ENCODE measurements around the gene CAMK2D.

The CAMK2D gene

GRCh38 chr4:113621633-113622032 is 139.9 kb downstream of the CAMK2D start:
- no peaks in the 10 kb centered on the region for H3K4me1 ChIP-seq (ENCODE audit: insufficient read depth, low read length)
- H3K36me3 ChIP-seq (ENCODE audit: insufficient read depth, low read length) = no peaks in the 10 kb centered on the region
- H3K4me3 ChIP-seq (ENCODE audit: low read length) = no peak overlapping the region
- H3K9me3 ChIP-seq (ENCODE audit: insufficient read depth, low read depth, low read length) = no peaks in the 10 kb centered on the region
- WGBS = 95% methylated on average over 2 of the region's 2 CpGs
- no peak overlapping the region for H3K27ac ChIP-seq (ENCODE audit: low read depth, low read length)
- H3K9ac ChIP-seq (ENCODE audit: low read depth, low read length) = no peak overlapping the region
- H3K27me3 ChIP-seq (ENCODE audit: insufficient read depth, low read length) = no peaks in the 10 kb centered on the region

GRCh38 chr4:113620032-113620431 is 141.5 kb downstream of the CAMK2D start:
- Histone ChIP-seq H3K27ac (ENCODE audit: low read depth, low read length) (no peak overlapping the region), H3K36me3 (ENCODE audit: insufficient read depth, low read length) (no peaks in the 10 kb centered on the region), H3K27me3 (ENCODE audit: insufficient read depth, low read length) (no peaks in the 10 kb centered on the region), H3K9ac (ENCODE audit: low read depth, low read length) (no peak overlapping the region), H3K9me3 (ENCODE audit: insufficient read depth, low read depth, low read length) (no peaks in the 10 kb centered on the region), H3K4me3 (ENCODE audit: low read length) (no peak overlapping the region), H3K4me1 (ENCODE audit: insufficient read depth, low read length) (no peaks in the 10 kb centered on the region)
- WGBS = 91% methylated on average over 2 of the region's 2 CpGs

- H3K27me3 ChIP-seq (ENCODE audit: insufficient read depth, low read length) = no peaks in the 10 kb centered on the region
- no peaks in the 10 kb centered on the region for H3K4me1 ChIP-seq (ENCODE audit: insufficient read depth, low read length)
- H3K36me3 ChIP-seq (ENCODE audit: insufficient read depth, low read length) = no peaks in the 10 kb centered on the region
- no peak overlapping the region for H3K27ac ChIP-seq (ENCODE audit: low read depth, low read length)
- 93% methylated on average over 4 of the region's 4 CpGs for WGBS
- H3K9ac ChIP-seq (ENCODE audit: low read depth, low read length) = no peak overlapping the region
- H3K4me3 ChIP-seq (ENCODE audit: low read length) = no peak overlapping the region
- no peaks in the 10 kb centered on the region for H3K9me3 ChIP-seq (ENCODE audit: insufficient read depth, low read depth, low read length)
Measured at GRCh38 chr4:113619526-113619925, 142.0 kb downstream of the CAMK2D start.

- Histone ChIP-seq H3K9ac (ENCODE audit: low read depth, low read length) (no peak overlapping the region), H3K27ac (ENCODE audit: low read depth, low read length) (no peak overlapping the region), H3K4me1 (ENCODE audit: insufficient read depth, low read length) (no peaks in the 10 kb centered on the region), H3K4me3 (ENCODE audit: low read length) (no peak overlapping the region), H3K27me3 (ENCODE audit: insufficient read depth, low read length) (no peaks in the 10 kb centered on the region), H3K9me3 (ENCODE audit: insufficient read depth, low read depth, low read length) (no peaks in the 10 kb centered on the region), H3K36me3 (ENCODE audit: insufficient read depth, low read length) (no peaks in the 10 kb centered on the region)
- no CpG with 5 or more reads among the region's 2 CpGs for WGBS
Measured at GRCh38 chr4:113618205-113618604, 143.3 kb downstream of the CAMK2D start.

- no peak overlapping the region for H3K9ac ChIP-seq (ENCODE audit: low read depth, low read length)
- no peak overlapping the region for H3K4me3 ChIP-seq (ENCODE audit: low read length)
- no peaks in the 10 kb centered on the region for H3K4me1 ChIP-seq (ENCODE audit: insufficient read depth, low read length)
- H3K36me3 ChIP-seq (ENCODE audit: insufficient read depth, low read length) = no peaks in the 10 kb centered on the region
- 92% methylated on average over 6 of the region's 6 CpGs for whole genome bisulfite sequencing
- no peaks in the 10 kb centered on the region for H3K9me3 ChIP-seq (ENCODE audit: insufficient read depth, low read depth, low read length)
- H3K27ac ChIP-seq (ENCODE audit: low read depth, low read length) = no peak overlapping the region
- no peaks in the 10 kb centered on the region for H3K27me3 ChIP-seq (ENCODE audit: insufficient read depth, low read length)
Measured at GRCh38 chr4:113617195-113617594, 144.3 kb downstream of the CAMK2D start.

GRCh38 chr4:113616443-113616842 is 145.1 kb downstream of the CAMK2D start:
- Histone ChIP-seq H3K36me3 (ENCODE audit: insufficient read depth, low read length) (no peaks in the 10 kb centered on the region), H3K27me3 (ENCODE audit: insufficient read depth, low read length) (no peaks in the 10 kb centered on the region), H3K4me1 (ENCODE audit: insufficient read depth, low read length) (no peaks in the 10 kb centered on the region), H3K9ac (ENCODE audit: low read depth, low read length) (no peak overlapping the region), H3K27ac (ENCODE audit: low read depth, low read length) (no peak overlapping the region), H3K9me3 (ENCODE audit: insufficient read depth, low read depth, low read length) (no peaks in the 10 kb centered on the region), H3K4me3 (ENCODE audit: low read length) (no peak overlapping the region)
- no CpG with 5 or more reads among the region's 1 CpG for WGBS

GRCh38 chr4:113614414-113614813 is 147.1 kb downstream of the CAMK2D start:
- Histone ChIP-seq H3K4me1 (ENCODE audit: insufficient read depth, low read length) (no peaks in the 10 kb centered on the region), H3K27ac (ENCODE audit: low read depth, low read length) (no peak overlapping the region), H3K9me3 (ENCODE audit: insufficient read depth, low read depth, low read length) (no peaks in the 10 kb centered on the region), H3K4me3 (ENCODE audit: low read length) (no peak overlapping the region), H3K36me3 (ENCODE audit: insufficient read depth, low read length) (no peaks in the 10 kb centered on the region), H3K9ac (ENCODE audit: low read depth, low read length) (no peak overlapping the region), H3K27me3 (ENCODE audit: insufficient read depth, low read length) (no peaks in the 10 kb centered on the region)
- 100% methylated on average over 1 of the region's 2 CpGs for WGBS

- Histone ChIP-seq H3K27me3 (ENCODE audit: insufficient read depth, low read length) (no peaks in the 10 kb centered on the region), H3K9me3 (ENCODE audit: insufficient read depth, low read depth, low read length) (no peaks in the 10 kb centered on the region), H3K4me3 (ENCODE audit: low read length) (no peak overlapping the region), H3K4me1 (ENCODE audit: insufficient read depth, low read length) (no peaks in the 10 kb centered on the region), H3K27ac (ENCODE audit: low read depth, low read length) (no peak overlapping the region), H3K36me3 (ENCODE audit: insufficient read depth, low read length) (no peaks in the 10 kb centered on the region), H3K9ac (ENCODE audit: low read depth, low read length) (no peak overlapping the region)
- WGBS = 99% methylated on average over 3 of the region's 4 CpGs
Measured at GRCh38 chr4:113613503-113613902, 148.0 kb downstream of the CAMK2D start.

GRCh38 chr4:113610537-113610936 is 151.0 kb downstream of the CAMK2D start:
- no peaks in the 10 kb centered on the region for H3K27me3 ChIP-seq (ENCODE audit: insufficient read depth, low read length)
- H3K4me3 ChIP-seq (ENCODE audit: low read length) = no peak overlapping the region
- no peak overlapping the region for H3K9ac ChIP-seq (ENCODE audit: low read depth, low read length)
- WGBS = 91% methylated on average over 3 of the region's 3 CpGs
- no peaks in the 10 kb centered on the region for H3K9me3 ChIP-seq (ENCODE audit: insufficient read depth, low read depth, low read length)
- H3K4me1 ChIP-seq (ENCODE audit: insufficient read depth, low read length) = no peaks in the 10 kb centered on the region; the same call in 1 of the 2 replicates
- H3K36me3 ChIP-seq (ENCODE audit: insufficient read depth, low read length) = no peaks in the 10 kb centered on the region
- no peak overlapping the region for H3K27ac ChIP-seq (ENCODE audit: low read depth, low read length)

GRCh38 chr4:113607998-113608397 is 153.5 kb downstream of the CAMK2D start:
- Histone ChIP-seq H3K9ac (ENCODE audit: low read depth, low read length) (no peak overlapping the region), H3K4me3 (ENCODE audit: low read length) (no peak overlapping the region), H3K27me3 (ENCODE audit: insufficient read depth, low read length) (no peaks in the 10 kb centered on the region), H3K9me3 (ENCODE audit: insufficient read depth, low read depth, low read length) (no peaks in the 10 kb centered on the region), H3K36me3 (ENCODE audit: insufficient read depth, low read length) (no peaks in the 10 kb centered on the region), H3K4me1 (ENCODE audit: insufficient read depth, low read length) (no peaks in the 10 kb centered on the region; the same call in 1 of the 2 replicates), H3K27ac (ENCODE audit: low read depth, low read length) (no peak overlapping the region)
- no CpG with 5 or more reads among the region's 1 CpG for WGBS

- no peaks in the 10 kb centered on the region for H3K27me3 ChIP-seq (ENCODE audit: insufficient read depth, low read length)
- 87% methylated on average over 9 of the region's 9 CpGs for WGBS
Measured at GRCh38 chr4:113607147-113607720, 154.3 kb downstream of the CAMK2D start.

GRCh38 chr4:113604955-113605354 is 156.6 kb downstream of the CAMK2D start:
- no peaks in the 10 kb centered on the region; the same call in 1 of the 2 replicates for H3K4me1 ChIP-seq (ENCODE audit: insufficient read depth, low read length)
- 94% methylated on average over 2 of the region's 2 CpGs for WGBS
- H3K9ac ChIP-seq (ENCODE audit: low read depth, low read length) = no peak overlapping the region
- H3K27ac ChIP-seq (ENCODE audit: low read depth, low read length) = no peak overlapping the region
- no peaks in the 10 kb centered on the region for H3K36me3 ChIP-seq (ENCODE audit: insufficient read depth, low read length)
- no peaks in the 10 kb centered on the region for H3K9me3 ChIP-seq (ENCODE audit: insufficient read depth, low read depth, low read length)
- H3K27me3 ChIP-seq (ENCODE audit: insufficient read depth, low read length) = no peaks in the 10 kb centered on the region
- H3K4me3 ChIP-seq (ENCODE audit: low read length) = no peak overlapping the region

More at GRCh38 chr4:113607147-113607720, 154.3 kb downstream of the CAMK2D start:
- Histone ChIP-seq H3K4me1 (ENCODE audit: insufficient read depth, low read length) (no peaks in the 10 kb centered on the region; the same call in 1 of the 2 replicates), H3K9ac (ENCODE audit: low read depth, low read length) (no peak overlapping the region), H3K36me3 (ENCODE audit: insufficient read depth, low read length) (no peaks in the 10 kb centered on the region), H3K4me3 (ENCODE audit: low read length) (no peak overlapping the region), H3K27ac (ENCODE audit: low read depth, low read length) (no peak overlapping the region), H3K9me3 (ENCODE audit: insufficient read depth, low read depth, low read length) (no peaks in the 10 kb centered on the region)
